Measurements from ENCODE around the gene DHRSX. TPM values are rescaled to one million over a fixed set of nuclear protein-coding genes. Genes with fewer than 3 reads are reported as not detected.
"Not testable (repeated sequence)": the region's sequence is repeated elsewhere in the genome, so short reads cannot be mapped to it uniquely, and the experiment has no call there.

The DHRSX gene
- total and polyA plus RNA-seq, 2 of the 8 experiments (the other 6 are each of a cell fraction or from before 2014, with no cell fraction given) = 35.1 to 43.4 TPM

DNA sequence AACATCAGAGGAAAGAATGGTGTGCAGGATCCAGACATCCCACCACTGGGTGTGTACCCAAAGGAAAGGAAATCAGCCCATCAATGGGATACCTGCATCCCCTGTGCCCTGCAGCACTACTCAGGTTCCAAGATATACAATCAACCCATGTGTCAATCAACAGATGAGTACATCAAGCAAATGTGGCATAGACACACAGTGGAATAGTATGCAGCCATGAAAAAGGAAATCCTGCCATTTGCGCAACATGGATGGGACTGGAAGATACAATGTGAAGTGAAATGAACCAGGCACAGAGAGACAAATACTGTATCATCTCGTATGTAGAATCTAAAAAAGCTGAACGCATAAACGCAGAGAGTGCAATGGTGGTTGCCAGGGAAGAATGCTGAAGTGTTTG is 30.9 kb downstream of the DHRSX start:
- H4K5ac ChIP-seq (ENCODE audit: insufficient read length, low read depth, low read length); H3K4me3 ChIP-seq (ENCODE audit: extremely low read depth in 1 of 4, insufficient read depth in 2 of 4, low read depth in 3 of 4, low read length in 4 of 4); H3K27ac ChIP-seq (ENCODE audit: low read depth, low read length); H3K4ac ChIP-seq (replicated peaks; ENCODE audit: insufficient read length, low read depth, low read length); H3K56ac ChIP-seq (replicated peaks; ENCODE audit: insufficient read length, low read depth, low read length); H3K27me3 ChIP-seq (replicated peaks in 1 of 4; ENCODE audit: control insufficient read depth in 3 of 4, extremely low read depth in 1 of 4, insufficient read depth in 3 of 4, low read length in 3 of 4); H4K8ac ChIP-seq (ENCODE audit: extremely low read depth, insufficient read depth, low read length); H3K4me2 ChIP-seq (ENCODE audit: insufficient read depth in 1 of 2, low read depth in 2 of 2, low read length in 2 of 2); H4K20me1 ChIP-seq (replicated peaks in 1 of 2; ENCODE audit: control insufficient read depth in 1 of 2, insufficient read depth in 2 of 2, low read length in 2 of 2); H2BK20ac ChIP-seq (ENCODE audit: low read length); H2BK5ac ChIP-seq (ENCODE audit: low read depth, low read length); H3K23ac ChIP-seq (ENCODE audit: insufficient read length); H3K18ac ChIP-seq (ENCODE audit: extremely low read depth, low read length); H2BK120ac ChIP-seq (replicated peaks; ENCODE audit: low read depth, low read length); DNase-seq (ENCODE audit: low read depth in 1 of 2, low spot score in 2 of 2); H2BK12ac ChIP-seq (ENCODE audit: low read depth, low read length); H3K14ac ChIP-seq (ENCODE audit: insufficient read length); H3K9ac ChIP-seq (replicated peaks in 1 of 4; ENCODE audit: extremely low read depth in 1 of 4, low read depth in 3 of 4, low read length in 3 of 4); H2AFZ ChIP-seq (ENCODE audit: low read length); H4K91ac ChIP-seq (replicated peaks; ENCODE audit: insufficient read length, low read length); FAIRE-seq; CTCF ChIA-PET (ENCODE audit: partially characterized antibody); H3K23me2 ChIP-seq (ENCODE audit: low read depth, low read length); POLR2A ChIA-PET (ENCODE audit: partially characterized antibody); H2BK15ac ChIP-seq (ENCODE audit: low read length); H3K4me1 ChIP-seq (replicated peaks in 1 of 4; ENCODE audit: control insufficient read depth in 3 of 4, insufficient read depth in 4 of 4, low read length in 3 of 4): not testable (repeated sequence)
- WGBS, 2 experiments (ENCODE audit: extremely low coverage in 1 of 2, insufficient coverage in 1 of 2, insufficient read length in 1 of 2, insufficient replicate concordance in 2 of 2, low coverage in 1 of 2, low lambda C conversion rate in 2 of 2, missing lambda C conversion rate in 1 of 2) = 98% methylated on average over 4 of the region's 4 CpGs; no CpG with 5 or more reads in 1 of the 2 experiments
- H2AK5ac ChIP-seq (ENCODE audit: low read depth, low read length) = peak overlapping the region; percentile 45; the same call in 1 of the 2 replicates
- H3K9me3 ChIP-seq (ENCODE audit: insufficient read depth in 2 of 2, low read depth in 1 of 2, low read length in 1 of 2) = peaks cover 35 to 43% of the 10 kb centered on the region in 2 experiments
- H3K79me1 ChIP-seq (ENCODE audit: low read depth, low read length) = peaks cover 19% of the 10 kb centered on the region
- H3K36me3 ChIP-seq (ENCODE audit: control insufficient read depth in 2 of 4, insufficient read depth in 4 of 4, low read length in 3 of 4) = peaks cover 0 to 21% (median 8%) of the 10 kb centered on the region in 4 experiments; a peak in 4 of 8 replicates
- H3K79me2 ChIP-seq (ENCODE audit: control insufficient read depth in 1 of 2, insufficient read depth in 2 of 2, low read length in 2 of 2) = peaks cover 9 to 84% of the 10 kb centered on the region in 2 experiments
- TF ChIP-seq KDM1A (IDR thresholded peaks at IDR 0.05; ENCODE audit: borderline replicate concordance, low read length) = 0 out of 2 replicates have a peak, but pooled peaks have one; percentile 57
